ENCODE data around the gene PIGQ.

PIGQ gene

DNA sequence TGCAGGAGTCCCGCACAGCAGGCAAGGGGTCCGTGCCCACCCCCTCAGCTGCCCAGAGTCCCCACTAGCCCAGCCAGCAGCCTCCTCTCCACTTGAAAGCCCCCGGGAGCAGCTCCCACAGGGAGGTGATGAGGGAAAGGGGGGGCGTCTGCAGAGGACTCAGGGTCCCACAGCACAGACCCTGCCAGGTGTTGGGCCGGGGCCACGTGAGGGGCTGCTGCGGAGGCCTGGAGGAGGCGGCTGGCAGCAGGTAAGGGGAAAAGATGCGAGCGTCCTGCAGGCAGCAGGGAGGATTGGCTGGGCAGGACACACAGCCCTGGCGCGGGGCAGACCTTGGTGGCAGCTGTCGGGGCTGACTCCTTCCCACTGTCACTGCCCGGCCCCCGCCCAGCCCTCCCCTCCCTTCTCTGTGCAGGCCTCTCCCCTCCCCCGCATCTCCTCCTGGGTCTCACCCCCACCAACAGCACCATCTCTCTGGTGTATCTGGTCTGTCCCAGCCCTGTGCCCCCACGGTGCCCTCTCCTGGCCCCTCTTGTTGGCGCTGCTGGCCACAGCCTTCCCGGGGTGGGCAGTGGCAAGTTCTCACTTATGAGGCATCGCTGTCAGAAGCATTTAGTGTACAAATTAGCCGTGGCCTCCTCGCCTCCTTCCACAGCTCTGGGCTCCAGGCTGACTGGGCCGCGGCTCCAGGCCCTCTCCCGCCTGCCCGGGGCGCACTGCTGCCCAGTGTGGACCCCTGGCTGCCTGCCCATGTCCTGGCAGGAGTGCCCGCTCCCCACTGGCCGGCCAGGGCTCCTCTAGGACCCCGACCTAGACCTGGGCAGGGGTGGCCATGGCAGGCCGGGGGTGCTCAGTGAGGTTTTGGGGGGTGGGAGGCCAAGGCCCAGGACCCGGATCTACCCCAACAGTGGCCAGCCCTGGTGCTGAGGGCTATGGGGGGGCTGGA is 14.0 kb upstream of the PIGQ start:
- no peak for DNase-seq (ENCODE audit: low read depth)

DNA sequence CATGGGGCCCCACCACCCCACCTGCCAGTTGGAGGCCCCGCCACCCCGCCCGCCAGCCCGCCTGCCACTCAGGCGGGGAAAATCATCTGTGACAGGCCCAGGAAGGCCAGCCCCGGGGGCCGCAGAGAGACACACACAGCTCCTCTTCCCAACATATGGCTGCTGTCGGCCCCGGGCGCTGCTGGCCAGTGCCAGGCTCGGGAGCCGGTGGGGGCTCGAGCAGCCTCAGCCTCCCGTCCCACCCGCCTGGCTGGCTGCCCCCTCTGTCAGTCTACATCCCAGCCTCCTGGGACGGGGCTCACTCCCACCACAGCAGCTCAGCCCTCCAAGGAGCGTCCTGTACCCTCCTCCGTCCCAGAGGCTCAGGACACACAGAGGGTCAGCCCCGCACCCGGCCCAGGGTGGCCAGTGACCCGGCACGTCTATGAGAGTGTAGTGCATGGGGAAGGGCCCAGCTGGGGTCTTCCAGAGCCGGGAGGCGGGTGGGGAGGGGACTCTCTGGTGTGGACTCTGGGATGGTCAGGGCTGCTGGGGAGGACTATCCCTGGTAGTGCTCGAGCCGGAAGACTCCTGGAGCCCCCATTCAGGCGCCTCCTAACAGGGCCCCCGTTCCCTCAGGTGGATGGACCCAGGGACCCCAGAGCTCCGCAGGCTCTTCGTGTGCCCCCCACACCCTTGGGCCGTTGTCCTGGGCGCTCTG is 13.1 kb upstream of the PIGQ start:
- DNase-seq (ENCODE audit: low read depth) = no peak

DNA sequence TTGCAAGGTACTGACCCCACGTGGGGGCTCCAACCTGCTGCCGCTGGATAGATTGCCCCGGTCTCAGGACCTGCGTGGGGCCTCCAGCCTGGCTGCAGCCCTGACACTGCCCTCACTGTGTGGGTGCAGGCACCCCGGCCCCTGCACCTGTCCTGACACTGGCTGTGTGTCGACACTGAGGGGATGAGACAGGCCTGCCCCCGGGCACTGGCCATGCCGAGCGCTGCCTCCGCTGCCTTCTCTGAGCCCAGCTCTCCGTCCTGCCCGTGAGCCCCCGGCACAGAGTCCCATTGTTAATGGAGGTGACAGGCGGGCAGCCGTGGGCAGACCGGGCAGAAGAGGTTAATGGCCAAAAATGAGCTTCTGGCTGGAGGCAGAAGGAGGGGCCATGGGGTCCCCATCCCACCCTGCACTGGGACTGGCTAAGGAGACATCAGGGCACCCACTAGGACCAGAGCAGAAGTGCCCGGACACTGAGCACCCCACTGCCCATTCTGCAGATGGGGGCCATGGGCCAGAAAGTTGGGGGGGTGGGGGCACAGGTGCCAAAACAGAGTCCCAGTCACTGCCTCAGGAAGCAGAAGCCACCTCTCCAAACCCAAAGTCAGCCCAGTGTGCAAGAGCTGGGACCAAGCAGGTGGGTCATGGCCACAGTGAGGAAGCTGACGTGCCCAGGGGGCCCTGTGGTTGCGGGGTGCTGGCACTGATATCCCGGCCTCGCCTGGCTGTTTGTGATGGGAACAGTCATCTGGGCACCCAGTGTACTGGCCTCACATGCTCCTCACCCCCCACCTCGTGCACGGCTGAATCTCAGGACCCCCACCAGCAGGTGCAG is 12.1 kb upstream of the PIGQ start:
- DNase-seq (ENCODE audit: low read depth) = no peak

DNA sequence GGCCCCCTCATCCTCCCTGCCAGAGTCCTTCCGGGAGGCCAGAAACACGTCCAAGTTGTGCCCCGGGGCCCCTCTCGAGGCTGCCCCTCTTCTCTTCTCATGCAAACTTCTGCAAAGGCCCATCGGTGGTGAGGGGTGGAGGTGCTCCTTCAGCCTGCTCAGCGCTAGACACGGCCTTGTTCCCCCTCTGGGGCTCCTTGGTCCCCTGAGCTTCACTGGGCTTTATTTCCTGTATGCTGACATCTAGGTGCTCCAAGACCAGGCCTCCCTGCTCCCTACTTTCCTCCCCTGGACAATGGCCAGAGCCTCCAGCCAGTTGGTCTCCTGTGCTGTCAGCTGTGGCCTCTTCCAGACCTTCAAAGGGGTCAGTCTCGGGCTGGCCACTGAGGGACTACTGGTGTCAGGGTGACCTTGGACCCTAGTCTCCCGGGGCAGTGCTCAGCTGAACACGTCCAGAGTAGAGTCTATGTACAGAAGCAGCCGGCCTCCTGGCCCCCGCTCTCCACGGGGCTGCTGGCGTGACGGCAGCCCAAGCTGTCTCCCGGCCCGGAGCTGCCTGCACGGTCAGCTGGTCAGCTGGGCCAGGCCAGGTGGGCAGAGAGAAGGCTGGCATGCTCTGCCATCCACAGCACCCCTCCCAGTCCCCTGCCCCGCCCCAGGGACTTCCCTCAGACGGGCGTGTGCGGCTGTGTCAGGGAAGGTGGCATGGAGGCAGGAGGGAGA is 11.3 kb upstream of the PIGQ start:
- no peak for DNase-seq (ENCODE audit: low read depth)

DNA sequence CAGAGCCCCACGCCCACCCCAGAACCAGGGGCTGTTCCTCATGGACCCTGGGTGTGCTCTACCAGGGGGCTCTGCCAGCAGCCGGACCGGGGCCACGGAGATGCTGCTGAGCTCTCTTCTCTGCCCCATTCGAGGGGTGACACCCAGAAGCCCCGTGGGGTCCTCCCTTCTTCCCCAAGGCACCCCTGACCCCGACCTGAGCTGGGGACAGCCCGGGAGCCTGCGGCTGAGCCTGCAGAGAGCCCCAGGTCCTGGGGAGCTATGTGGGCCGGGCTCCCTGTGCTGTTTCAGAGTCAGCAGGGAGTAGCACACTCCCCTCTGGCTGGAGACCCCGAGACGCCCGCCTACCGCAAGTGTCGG is 10.8 kb upstream of the PIGQ start:
- DNase-seq (ENCODE audit: low read depth) = no peak

DNA sequence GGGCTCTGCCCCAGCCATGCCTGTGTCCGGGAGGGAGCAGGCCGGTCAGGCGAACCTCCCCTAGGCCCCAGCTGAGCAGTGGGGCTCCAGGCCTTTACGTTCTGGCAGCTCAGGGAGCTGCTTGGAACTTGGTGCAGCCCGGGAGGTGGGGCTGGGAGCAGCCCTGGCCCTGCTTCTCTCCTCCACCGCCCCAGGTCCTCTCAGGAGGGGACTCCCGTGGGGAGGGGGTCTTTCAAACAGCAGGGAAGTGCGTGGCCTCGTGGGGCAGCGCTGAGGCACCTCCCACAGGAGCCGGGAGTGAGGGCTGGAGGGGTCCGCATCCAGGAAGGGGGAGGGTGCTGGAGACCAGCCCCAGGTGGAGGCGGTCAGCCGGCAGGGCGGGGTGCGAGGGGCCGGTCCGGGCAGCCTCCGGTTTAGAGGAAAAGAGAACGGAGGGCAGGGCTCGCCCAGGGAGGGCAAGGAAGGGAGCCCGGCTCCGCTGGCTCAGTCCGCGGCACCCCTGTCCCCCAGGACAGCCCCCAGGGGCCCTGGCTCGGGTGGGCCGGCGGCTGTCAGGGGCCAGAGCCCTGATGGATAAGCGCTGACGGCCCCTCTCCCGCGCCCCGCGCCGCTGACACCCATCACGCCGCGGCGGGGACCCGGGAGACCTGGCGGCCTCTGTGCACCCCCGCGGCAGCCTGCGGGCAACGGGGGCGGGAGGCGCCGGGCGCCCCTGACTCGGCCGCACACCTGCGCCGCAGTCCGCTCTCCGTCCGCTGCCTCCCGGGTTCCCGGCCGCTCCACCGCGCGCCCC is 10.2 kb upstream of the PIGQ start:
- DNase-seq (ENCODE audit: low read depth) = no peak

DNA sequence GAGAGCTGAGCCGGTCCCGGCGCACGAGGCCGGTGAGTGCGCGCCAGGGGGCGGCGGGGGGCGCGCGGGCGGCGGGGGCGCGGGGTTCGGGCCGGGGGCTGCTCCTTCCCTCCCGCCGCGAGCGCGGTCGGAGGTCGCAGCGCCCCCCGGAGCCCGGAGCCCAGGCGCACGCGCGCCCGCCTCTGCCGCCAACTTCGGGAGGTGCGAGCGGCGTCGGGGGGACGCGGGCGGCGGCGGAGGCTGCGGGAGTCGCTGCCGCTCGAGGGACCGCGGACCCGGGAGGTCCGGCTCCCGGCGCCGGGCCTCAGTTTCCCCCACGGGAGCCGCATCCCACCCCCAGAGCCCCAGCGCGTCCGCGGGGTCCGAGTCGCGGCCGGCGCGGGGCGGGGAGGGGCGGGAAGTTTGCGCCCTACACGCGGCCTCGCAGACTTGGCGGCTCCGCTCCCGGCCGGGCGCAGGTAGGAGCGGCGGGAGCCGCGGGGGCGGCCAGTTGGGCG is 9.5 kb upstream of the PIGQ start, which contains the start of gene PRR35:
Gene PRR35 (plus strand): TSS at position 191 of the 497 bp plus-strand sequence. CDS start 2,901 bp downstream, outside the sequence.
- no peak for DNase-seq (ENCODE audit: low read depth)

DNA sequence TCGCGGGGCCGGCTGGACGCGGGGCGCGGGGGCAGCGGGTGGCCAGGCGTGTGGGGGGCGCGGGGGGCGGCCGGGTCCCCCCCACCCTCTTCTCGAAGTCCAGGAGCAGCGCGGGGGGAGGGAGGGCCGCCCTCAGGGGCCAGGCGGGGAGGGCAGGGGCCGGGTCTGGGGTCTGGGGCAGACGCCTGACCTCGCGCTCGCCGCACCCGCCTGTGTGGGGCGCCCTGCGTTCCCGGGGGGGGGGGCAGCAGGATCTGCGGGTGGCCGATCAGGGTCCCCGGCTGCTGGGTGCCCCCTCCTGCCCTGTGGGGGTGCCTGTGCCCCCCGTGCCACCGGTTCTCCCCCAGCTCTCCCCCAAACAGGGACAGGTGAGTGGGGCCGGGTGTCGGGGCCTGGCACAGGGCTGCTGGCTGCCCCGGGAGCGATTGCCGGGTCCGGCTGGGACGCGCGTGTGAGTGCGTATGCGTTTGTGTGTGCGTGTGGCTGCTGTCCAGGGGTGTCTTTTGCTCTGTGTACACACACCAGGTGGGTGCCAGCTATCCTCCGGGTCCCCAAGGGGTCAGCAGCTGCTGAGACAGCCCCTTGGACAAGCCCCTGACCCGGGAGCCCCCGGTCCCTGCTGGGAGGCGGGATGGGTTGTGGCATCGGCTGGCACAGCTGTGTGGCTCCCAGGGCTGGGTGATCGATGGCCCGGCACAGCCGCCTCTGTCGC is 8.9 kb upstream of the PIGQ start:
- DNase-seq (ENCODE audit: low read depth) = no peak

DNA sequence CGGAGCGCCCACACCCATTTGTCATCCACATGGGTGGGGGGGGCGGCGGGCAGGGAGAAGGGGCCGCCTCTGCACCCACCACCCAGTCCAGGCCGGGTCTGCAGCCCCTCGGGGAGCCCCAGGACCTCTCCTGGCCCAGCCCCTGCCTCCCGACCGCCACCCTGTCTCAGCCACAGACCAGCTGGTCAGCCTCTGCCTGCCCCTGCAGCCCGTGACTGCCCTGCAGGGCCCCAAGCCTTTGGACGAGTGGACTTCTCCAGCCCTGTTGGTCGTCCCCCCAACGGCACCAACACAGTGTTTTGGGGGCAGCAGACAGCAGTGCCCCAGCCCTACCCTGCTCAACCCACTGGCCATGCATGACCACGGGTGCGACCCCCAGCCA is 8.4 kb upstream of the PIGQ start:
- no peak for DNase-seq (ENCODE audit: low read depth)

DNA sequence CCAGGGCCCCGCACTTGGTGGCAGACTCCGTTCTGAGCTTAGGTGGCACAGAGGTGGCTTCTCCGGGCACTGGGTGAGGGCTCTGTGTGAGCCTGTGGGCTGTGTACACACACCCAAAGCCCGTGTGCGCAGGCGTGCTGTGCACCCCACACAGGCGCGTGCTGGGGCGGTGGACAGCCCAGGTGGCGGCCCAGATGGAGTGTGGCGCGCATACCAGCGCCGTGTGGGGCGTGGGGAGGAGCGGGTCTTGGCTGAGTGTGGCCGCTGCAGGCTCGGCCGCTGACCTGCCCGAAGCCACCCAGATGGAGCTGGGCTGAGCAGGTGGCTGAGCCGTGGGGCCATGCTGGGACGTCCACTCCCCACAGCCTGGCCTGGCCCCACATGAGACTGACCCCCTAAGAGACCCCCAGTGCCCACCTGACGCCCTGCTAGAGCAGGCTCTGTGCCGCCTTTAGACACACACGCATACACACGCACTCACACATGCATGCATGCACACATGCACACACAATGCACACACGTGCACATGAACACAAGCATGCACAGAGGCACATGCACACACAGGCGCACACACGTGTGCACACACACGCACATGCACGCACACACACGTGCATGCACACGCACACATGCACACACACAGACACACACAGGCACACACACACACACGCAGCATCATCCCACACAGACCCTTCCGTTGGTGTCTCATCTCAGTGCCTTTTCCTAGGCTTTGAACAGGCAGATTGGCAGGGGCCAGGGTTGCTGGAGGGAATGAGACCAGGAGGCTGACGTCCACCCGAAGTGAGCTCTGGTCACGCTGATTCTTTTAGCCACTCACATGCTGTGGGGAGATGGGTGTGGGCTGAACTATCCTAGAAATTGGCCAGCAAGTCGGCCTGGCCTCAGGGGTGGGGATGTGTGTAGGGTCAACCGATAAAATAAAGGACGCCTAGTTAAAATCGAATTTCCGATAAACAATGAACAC is 7.5 kb upstream of the PIGQ start:
- DNase-seq (ENCODE audit: low read depth) = no peak

DNA sequence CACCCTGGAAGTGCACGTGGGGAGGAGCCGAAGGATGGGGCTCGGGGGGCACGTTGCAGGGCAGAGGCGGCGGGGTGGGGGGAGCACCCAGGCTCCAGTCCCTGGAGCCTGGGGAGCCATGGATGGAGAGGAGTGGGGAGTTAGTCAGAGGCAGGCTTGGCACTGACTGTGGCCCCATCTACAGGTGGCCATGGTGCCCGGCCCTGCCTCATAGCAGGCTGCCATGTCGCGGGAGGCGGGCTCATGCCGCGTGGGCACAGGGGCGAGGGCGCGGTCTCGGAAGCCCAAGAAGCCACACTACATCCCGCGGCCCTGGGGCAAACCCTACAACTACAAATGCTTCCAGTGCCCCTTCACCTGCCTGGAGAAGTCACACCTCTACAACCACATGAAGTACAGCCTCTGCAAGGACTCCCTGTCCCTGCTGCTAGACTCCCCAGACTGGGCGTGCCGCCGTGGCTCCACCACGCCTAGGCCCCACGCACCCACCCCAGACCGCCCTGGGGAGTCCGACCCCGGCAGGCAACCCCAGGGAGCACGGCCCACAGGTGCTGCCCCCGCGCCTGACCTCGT is 6.6 kb upstream of the PIGQ start:
- DNase-seq (ENCODE audit: low read depth) = no peak

DNA sequence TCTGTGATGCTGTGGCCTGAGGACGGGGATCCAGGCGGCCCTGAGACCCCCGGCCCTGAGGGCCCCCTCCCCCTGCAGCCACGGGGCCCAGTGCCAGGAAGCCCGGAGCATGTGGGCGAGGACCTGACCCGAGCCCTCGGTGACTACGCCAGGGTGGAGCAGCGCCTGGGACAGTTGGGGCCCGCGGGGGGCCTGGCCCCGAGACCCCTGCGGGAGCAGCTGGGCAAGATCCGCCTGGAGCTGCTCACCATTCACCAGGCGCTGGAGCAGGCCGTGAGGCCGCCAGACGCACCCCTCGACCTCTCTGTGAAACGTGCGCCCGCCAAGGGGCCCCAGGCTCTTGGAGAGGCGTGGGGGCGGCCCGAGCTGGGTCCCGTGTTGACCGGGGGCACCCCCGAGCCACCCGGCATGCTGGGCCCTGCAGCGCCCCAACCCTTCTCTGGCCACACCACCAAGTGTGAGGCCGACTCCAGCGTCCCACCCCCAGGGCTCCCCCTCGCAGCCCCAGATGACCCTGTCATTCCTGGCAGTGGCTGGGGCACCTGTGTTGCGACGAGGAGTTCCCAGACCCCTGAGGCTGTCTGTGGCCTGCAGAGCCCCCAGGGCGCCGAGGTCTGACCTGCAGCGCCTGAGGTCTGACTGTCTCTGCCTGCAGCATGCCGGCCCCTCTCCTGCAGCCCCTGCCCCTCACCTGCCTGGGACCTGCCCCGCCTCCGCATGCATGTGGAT is 4.9 kb upstream of the PIGQ start:
- DNase-seq (ENCODE audit: low read depth) = no peak

DNA sequence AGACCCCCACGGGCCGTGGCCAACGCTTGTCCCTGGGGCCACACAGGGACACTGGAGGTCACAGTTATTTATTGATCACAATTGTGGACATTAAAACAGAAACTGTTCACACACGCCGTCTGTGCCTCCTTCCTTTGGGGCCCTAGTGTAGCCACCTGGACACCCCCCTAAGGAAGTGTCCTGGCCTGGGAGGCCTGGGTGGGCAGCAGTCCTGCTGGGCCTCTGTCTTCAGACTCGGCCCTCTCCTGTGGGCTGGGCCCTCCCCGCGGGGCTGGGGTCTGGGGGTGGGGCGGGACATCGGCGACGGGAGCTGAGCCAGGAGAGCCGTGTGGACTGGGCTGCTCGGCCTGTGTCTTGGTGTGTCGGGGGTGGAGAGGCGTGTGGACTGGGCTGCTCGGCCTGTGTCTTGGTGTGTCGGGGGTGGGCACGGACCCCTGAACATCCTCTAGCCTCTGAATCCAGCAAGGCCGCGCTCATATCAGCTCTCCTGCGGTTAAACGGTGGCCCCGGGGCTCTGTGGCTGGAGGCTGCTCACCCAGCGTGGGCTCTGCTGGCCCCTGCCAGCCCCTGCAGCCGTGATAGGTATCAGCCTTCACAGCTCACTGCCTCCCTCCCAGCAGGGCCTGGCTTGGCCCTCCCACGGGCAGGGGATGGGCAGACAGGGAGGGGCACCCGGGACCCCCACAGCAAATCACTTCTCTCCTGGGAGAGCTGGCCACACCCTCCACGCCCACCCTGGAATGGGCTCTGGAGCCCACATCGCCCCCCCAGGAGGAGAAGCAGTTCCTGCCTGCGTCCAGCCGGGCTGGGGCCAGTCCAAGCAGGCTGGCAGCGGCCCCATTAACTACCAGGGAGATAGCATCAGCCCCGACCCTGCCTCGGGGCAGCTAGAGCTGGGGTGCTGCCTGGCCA is 4.1 kb upstream of the PIGQ start:
- DNase-seq (ENCODE audit: low read depth) = no peak

DNA sequence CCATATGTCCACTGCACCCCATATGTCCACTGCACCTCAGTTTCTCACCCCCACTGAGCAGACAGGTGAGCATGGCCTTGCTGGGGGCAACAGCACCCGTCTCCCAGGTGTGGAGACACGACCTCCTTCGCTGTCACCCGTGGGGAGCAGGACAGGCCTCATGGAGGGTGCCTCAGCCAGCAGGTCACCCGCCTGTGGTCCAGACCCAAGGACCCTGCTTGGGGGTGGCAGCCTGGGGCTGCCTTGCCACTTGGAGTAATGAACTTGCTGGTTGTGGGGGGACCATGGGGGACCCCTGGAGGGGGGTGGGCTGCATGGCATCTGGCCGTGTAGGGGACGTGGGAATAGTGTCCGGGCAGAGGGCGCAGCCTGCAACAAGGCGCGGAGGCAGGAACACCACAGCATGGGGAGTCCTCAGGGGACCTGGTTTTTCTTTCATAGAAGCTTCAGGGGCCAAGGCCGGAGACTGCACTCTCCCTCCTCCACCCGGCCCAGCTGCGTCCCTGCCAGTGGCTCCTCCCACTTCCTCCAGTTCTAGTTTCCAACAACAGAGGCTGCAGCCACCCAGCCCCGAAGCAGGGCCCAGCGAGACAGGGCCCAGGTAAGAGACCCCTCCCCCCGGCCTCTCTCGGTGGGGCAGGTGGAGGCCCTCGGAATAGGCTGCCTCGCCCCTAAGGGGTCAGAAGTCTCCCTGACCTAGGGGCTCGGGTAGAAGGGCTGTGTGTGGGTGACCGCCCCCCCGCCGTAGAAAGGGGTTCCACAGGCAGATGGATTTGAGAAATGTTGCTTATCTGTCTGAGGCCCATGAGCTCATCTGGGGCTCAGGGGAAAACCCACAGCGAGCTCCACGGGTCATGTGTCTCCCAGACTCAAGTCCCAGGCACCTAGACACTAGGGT is 3.0 kb upstream of the PIGQ start, which contains the start of gene NHLRC4:
Gene NHLRC4 (plus strand): TSS at position 531 of the 898 bp plus-strand sequence. CDS start 1,043 bp downstream, outside the sequence.
- DNase-seq (ENCODE audit: low read depth) = peak; percentile 35
